Stimulated activated CD4-positive, alpha-beta T cell treated with anti-CD3 and anti-CD28 coated beads, Interleukin-15, amount 100 ng/mL, for 48 hours (primary cell): ENCODE results near the gene GABRB1.

Experiments
- DNase-seq, 2 donors: peaks; one replicate each; pipeline ENCODE4 v3.0.0-alpha.2; 2020; ENCODE audit warnings: low read depth in 2 of 2

Gene GABRB1

GRCh38 chr4:47468706-47469365 is 437.5 kb downstream of the GABRB1 start:
- DNase-seq, result no peak

GRCh38 chr4:47469951-47470350 is 438.6 kb downstream of the GABRB1 start:
- no peak for DNase-seq

- no peak for DNase-seq
Measured at GRCh38 chr4:47471064-47471463, 439.7 kb downstream of the GABRB1 start.

GRCh38 chr4:47471591-47471990 is 440.2 kb downstream of the GABRB1 start:
- DNase-seq, result no peak

- DNase-seq, result no peak
Measured at GRCh38 chr4:47473141-47473750, 441.9 kb downstream of the GABRB1 start.

- DNase-seq, result no peak
Measured at GRCh38 chr4:47474799-47475198, 443.4 kb downstream of the GABRB1 start.

GRCh38 chr4:47475411-47475810 is 444.0 kb downstream of the GABRB1 start:
- no peak for DNase-seq
